PC-9 (cell line): ENCODE results near the gene GSE1.

Experiments used
- CTCF ChIP-seq: fragments of 200-600 bp; sonication (generic); conservative IDR thresholded peaks from 2 replicates; pipeline ENCODE4 v1.6.1; 2017; ENCODE audit warnings: mixed run types, antibody characterized with exemption, mild to moderate bottlenecking, moderate library complexity
- EZH2 ChIP-seq: fragments of 200-600 bp; sonication (generic); IDR thresholded peaks from 2 replicates; pipeline ENCODE4 v1.8.0; 2017; ENCODE audit warnings: antibody characterized with exemption, low read depth

DNA sequence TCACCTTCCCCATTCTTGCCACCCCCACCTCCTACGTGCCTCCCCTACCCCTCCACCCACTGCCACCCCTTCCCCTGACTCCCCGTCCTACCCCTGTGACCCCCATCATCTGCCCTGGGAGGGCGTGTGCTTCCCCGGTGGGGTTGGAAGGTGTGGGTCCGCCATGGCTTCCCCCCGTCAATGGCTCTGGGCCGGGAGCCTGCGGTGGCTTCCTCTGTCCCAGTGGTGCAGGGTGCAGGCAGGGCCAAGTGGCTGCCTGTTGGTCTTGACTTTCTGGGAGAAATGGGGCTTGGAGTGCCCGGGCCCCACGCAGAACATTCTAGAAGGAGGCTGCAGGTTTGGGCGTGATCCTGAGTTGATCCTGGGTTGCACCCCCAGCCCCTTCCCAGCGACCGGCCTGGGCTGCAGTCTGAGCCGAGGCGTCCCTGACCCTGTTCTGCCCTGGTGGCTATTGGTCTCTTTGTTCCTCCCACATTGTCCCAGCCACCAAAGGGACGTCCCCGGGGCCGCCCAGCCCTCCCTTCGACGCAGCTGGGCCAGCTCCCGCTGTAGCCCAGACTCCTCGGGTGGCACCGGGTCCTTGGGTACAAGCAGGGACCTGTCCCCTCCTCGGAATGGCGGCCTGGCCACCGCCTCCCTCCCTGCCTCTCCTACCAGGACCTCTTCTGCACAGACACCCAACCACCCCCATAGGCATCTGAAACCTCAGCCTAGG, 25.7 kb downstream of the GSE1 start:
- TF ChIP-seq CTCF (no peak), EZH2 (no peak)
